Measurements from ENCODE around the gene ZNF614. TPM values are rescaled to one million over a fixed set of nuclear protein-coding genes. Genes with fewer than 3 reads are reported as not detected.

The ZNF614 gene
- total RNA-seq, 1 experiment from 2014 or later = 3.6 TPM

- TF ChIP-seq ATF3 (IDR thresholded peaks at IDR 0.05) (no peak), CTCF (IDR thresholded peaks at IDR 0.05 in 2 of 3, conservative IDR thresholded peaks at IDR 0.05 in 1 of 3; ENCODE audit: borderline replicate concordance in 1 of 3, insufficient read depth in 1 of 3, low read depth in 2 of 3, low read length in 2 of 3) (no peak), SP1 (IDR thresholded peaks at IDR 0.05; ENCODE audit: low read depth) (no peak), MAX (IDR thresholded peaks at IDR 0.05) (no peak), TCF7L2 (IDR thresholded peaks at IDR 0.05; ENCODE audit: borderline replicate concordance, extremely low read depth, insufficient read depth, insufficient read length) (no peak), FOSL1 (IDR thresholded peaks at IDR 0.05; ENCODE audit: low read depth) (no peak), RAD21 (IDR thresholded peaks at IDR 0.05; ENCODE audit: low read depth) (no peak), POLR2AphosphoS5 (IDR thresholded peaks at IDR 0.05; ENCODE audit: low read depth, low read length) (no peak), JUND (IDR thresholded peaks at IDR 0.05) (no peak), CBX3 (IDR thresholded peaks at IDR 0.05; ENCODE audit: low read depth) (no peak), SRF (IDR thresholded peaks at IDR 0.05; ENCODE audit: low read depth) (no peak), ZFX (IDR thresholded peaks at IDR 0.05) (no peak), EZH2phosphoT487 (IDR thresholded peaks at IDR 0.05; ENCODE audit: borderline replicate concordance) (no peak)
- H3K4me1 ChIP-seq (ENCODE audit: control insufficient read depth in 1 of 2, insufficient read depth in 2 of 2, low read length in 2 of 2) = no peaks in the 10 kb centered on the region
- no peaks in the 10 kb centered on the region for H3K27me3 ChIP-seq (ENCODE audit: insufficient read depth, low read length)
- peaks cover 29 to 40% of the 10 kb centered on the region in 2 experiments; a peak in 2 of 4 replicates for H3K9me3 ChIP-seq (ENCODE audit: control insufficient read depth in 1 of 2, insufficient read depth in 1 of 2, low read depth in 1 of 2, low read length in 2 of 2)
- H3K4me3 ChIP-seq (replicated peaks in 1 of 2; ENCODE audit: low read depth in 1 of 2, low read length in 2 of 2) = no peak overlapping the region
- no peak overlapping the region for H3K9ac ChIP-seq (ENCODE audit: low read length)
- H4K20me1 ChIP-seq (ENCODE audit: insufficient read depth) = no peaks in the 10 kb centered on the region
- H3K36me3 ChIP-seq (ENCODE audit: control insufficient read depth in 1 of 2, insufficient read depth in 2 of 2, low read length in 2 of 2) = no peaks in the 10 kb centered on the region
- RAD21 ChIA-PET (ENCODE audit: low non-redundant PET in 1 of 2, low total read pairs in 2 of 2, uncharacterized antibody in 2 of 2, unreplicated experiment in 2 of 2) = no interaction called here
- H3K79me2 ChIP-seq (ENCODE audit: insufficient read depth, low read length) = no peaks in the 10 kb centered on the region
- no TSS peak for BruUV-seq (replicated peaks)
- POLR2A ChIA-PET = no interaction called here
- CTCF ChIA-PET = no interaction called here
- no peak overlapping the region for H3K4me2 ChIP-seq (ENCODE audit: low read length)
- no peak overlapping the region for H3K27ac ChIP-seq (ENCODE audit: low read depth, low read length)
- intact Hi-C loops (cut with micrococcal nuclease) = no loop called here
- DNase-seq (ENCODE audit: low read depth, low spot score) (no peak), ATAC-seq (no peak)
- H3K9me2 ChIP-seq (ENCODE audit: insufficient read depth) = no peaks in the 10 kb centered on the region
- H2AFZ ChIP-seq (ENCODE audit: low read depth, low read length, poor library complexity, severe bottlenecking) = no peak overlapping the region
Measured at GRCh38 chr19:52034051-52034728, 6.0 kb upstream of the ZNF614 start.

Measured in HCT116 (cell line).